GM12864 (cell line): ENCODE results near the gene ZHX3.

Experiments
- DNase-seq: peaks from one replicate; pipeline ENCODE4 v3.0.0-alpha.2; 2011; ENCODE audit warnings: low read depth
- H3K4me3 ChIP-seq: 2 replicates; pipeline ENCODE4 v1.5.1; 2011; ENCODE audit warnings: mild to moderate bottlenecking, low read depth, low read length, control low read depth
- TF ChIP-seq, protein P1 (sequence below): IDR thresholded peaks from 2 replicates; pipeline ENCODE4 v1.5.1; 2011; ENCODE audit warnings: low read depth, mild to moderate bottlenecking, moderate library complexity, low read length, control low read depth, inconsistent platforms; ENCODE audit errors: missing control alignments

The ZHX3 gene

DNA sequence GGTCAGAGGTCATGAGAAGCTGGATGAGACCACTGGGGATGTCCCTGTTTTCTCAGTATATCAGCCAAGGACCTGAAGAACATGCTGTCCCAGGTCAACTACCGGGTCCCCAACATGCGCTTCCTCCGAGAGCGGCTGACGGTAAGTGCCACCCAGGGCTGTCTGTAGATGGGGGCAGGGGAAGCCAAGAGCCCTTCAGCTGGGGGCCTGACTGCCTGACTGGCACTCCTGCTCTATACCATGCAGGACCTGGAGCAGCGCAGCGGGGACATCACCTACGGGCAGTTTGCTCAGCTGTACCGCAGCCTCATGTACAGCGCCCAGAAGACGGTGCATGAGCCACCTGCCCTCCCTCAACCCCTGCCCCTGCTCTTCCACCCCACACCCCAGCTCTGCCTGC is 155.1 kb downstream of the ZHX3 start:
- H3K4me3 ChIP-seq = no peak overlapping the region
- DNase-seq = no peak
- TF ChIP-seq, protein P1, sequence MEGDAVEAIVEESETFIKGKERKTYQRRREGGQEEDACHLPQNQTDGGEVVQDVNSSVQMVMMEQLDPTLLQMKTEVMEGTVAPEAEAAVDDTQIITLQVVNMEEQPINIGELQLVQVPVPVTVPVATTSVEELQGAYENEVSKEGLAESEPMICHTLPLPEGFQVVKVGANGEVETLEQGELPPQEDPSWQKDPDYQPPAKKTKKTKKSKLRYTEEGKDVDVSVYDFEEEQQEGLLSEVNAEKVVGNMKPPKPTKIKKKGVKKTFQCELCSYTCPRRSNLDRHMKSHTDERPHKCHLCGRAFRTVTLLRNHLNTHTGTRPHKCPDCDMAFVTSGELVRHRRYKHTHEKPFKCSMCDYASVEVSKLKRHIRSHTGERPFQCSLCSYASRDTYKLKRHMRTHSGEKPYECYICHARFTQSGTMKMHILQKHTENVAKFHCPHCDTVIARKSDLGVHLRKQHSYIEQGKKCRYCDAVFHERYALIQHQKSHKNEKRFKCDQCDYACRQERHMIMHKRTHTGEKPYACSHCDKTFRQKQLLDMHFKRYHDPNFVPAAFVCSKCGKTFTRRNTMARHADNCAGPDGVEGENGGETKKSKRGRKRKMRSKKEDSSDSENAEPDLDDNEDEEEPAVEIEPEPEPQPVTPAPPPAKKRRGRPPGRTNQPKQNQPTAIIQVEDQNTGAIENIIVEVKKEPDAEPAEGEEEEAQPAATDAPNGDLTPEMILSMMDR = no peak

- TF ChIP-seq, protein P1 = no peak
- no peak overlapping the region for H3K4me3 ChIP-seq
- DNase-seq = no peak
Measured at GRCh38 chr20:41161886-41162285, 155.6 kb downstream of the ZHX3 start.

DNA sequence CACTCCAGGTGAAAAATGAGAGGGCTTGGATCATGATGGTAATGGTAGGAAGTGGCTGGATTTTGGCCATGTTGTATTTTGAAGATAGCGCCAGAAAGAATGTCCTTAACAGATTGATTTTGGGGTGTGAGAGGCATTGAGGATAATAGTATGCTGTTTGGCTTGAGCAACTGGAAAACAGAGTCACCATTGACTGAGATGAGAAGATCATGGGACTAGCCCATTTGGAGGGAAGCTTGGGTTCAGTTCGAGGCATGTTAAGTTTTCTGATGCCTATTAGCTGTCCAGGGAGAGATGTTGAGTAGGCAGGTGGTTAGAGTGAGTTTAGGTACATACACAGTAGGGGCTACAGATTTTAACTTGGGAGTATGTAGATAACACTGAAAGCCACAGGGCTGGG is 156.8 kb downstream of the ZHX3 start:
- no peak overlapping the region for H3K4me3 ChIP-seq
- TF ChIP-seq, protein P1 = no peak
- DNase-seq = no peak

GRCh38 chr20:41159547-41159946 is 158.0 kb downstream of the ZHX3 start:
- no peak overlapping the region for H3K4me3 ChIP-seq
- TF ChIP-seq, protein P1 = no peak
- no peak for DNase-seq

GRCh38 chr20:41158082-41158625 is 159.4 kb downstream of the ZHX3 start:
- no peak for DNase-seq
- TF ChIP-seq, protein P1 = no peak
- H3K4me3 ChIP-seq = peak overlapping the region; percentile 38; the same call in 1 of the 2 replicates

DNA sequence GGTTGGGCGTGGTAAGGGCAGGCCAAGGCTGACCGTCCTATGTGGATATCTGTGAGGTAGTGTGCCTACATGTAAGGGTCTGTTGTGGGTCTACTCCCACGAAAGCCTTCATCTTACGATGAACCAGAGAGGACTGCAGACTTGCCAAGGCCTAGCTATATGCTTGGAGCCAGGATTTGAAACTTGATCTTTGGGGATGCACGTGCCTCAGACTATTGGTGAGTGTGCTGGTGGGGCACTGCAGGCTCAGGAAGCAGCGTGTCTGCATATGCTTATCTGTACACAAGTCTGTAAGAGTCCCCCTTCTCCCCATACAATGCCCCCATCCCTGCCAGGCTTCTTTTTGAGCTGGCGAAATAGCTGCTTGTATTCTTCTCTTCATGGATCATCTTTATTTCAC is 162.3 kb downstream of the ZHX3 start:
- TF ChIP-seq, protein P1 = no peak
- DNase-seq = no peak

DNA sequence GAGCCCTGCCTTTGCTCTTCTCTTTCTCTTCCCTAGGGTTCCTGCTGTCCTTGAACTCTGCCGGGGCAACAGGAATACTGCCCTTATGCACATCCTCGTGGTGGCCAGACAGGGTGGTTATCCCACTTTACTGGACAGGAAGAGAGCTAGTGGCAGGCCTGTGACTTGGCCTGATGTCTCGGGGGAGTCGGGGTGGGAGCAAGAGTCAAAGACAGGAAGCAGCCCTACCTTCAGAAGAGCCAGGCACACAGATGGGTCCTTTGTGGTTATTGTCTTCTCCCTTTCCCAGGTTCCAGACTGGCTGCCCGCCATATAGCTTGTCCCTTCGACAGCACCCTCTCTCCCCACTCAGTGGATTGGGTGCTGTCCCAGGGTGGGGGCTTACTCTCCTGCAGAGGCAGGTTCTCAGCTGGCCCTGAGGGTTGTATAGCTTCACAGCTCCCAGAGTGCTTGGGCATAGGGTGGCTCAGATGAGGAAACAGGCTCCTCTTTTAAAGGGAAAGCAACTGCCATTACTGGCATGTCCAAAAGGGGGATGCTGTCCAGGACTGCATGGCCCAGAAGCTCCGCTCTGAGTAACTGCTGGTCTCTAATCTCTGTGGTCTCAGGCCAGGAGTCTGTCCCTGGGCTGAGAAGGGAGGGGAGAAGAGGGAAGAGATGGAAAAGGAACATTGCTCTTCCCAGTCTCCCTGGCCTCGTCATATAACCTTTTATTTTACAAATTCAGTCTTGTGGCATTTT is 162.9 kb downstream of the ZHX3 start:
- no peak overlapping the region for H3K4me3 ChIP-seq
- TF ChIP-seq, protein P1 = no peak
- no peak for DNase-seq

More for the DNA sequence above, 162.3 kb downstream of the ZHX3 start:
- no peak overlapping the region for H3K4me3 ChIP-seq
